HCT116 (cell line): ENCODE measurements around the gene ARHGAP12. TPM values are rescaled to one million over a fixed set of nuclear protein-coding genes. Genes with fewer than 3 reads are reported as not detected.

Source experiments
- ATAC-seq: fragments of 200-7000 bp; cut with Tn5 transposase; 2 replicates; pipeline ENCODE4 v1.9.1; 2020; ENCODE audit warnings: mild to moderate bottlenecking, moderate library complexity
- BruUV-seq: library from RNA; stranded (reverse); fragments of 400-500 nt; replicated peaks from 2 replicates; lab custom pipeline; 2021; lab: Mats Ljungman, UMichigan
- CTCF ChIA-PET: fragments of 300-600 bp; sonication (Branson Sonifier 250); formaldehyde crosslinking; loops from one replicate; lab custom pipeline; 2021; ENCODE audit warnings: antibody characterized with exemption; lab: Charles Lee
- POLR2A ChIA-PET: fragments of 300-600, 350-600 bp; sonication (Branson Sonifier 250); formaldehyde crosslinking; loops from one replicate; lab custom pipeline; 2021; ENCODE audit warnings: antibody characterized with exemption; lab: Charles Lee
- RAD21 ChIA-PET, 2 experiments: fragments of 300-600 bp; sonication (Branson Sonifier 250); formaldehyde crosslinking; loops; one replicate each; lab custom pipeline; 2023; ENCODE audit warnings: low total read pairs in 2 of 2; ENCODE audit not compliant: uncharacterized antibody in 2 of 2, unreplicated experiment in 2 of 2, low non-redundant PET in 1 of 2; lab: Charles Lee
- DNase-seq: peaks from one replicate; pipeline ENCODE4 v3.0.0-alpha.2; 2010; ENCODE audit warnings: low read depth, low spot score
- H2AFZ ChIP-seq: fragments of 200-600 bp; shearing (Covaris generic), sonication (generic); 2 replicates; pipeline ENCODE4 v1.6.1; 2017; ENCODE audit warnings: low read depth, mixed run types, mixed read lengths, antibody characterized with exemption, low read length; ENCODE audit not compliant: poor library complexity, severe bottlenecking
- H3K27ac ChIP-seq: 2 replicates; pipeline ENCODE4 v1.5.1; 2012; ENCODE audit warnings: low read depth, low read length
- H3K27me3 ChIP-seq: fragments of 200-600 bp; sonication (generic); 2 replicates; pipeline ENCODE4 v1.6.1; 2016; ENCODE audit warnings: mixed run types, low read length, mixed read lengths; ENCODE audit not compliant: insufficient read depth
- H3K36me3 ChIP-seq, 2 experiments: fragments of 200-500 bp in 1 of 2; fragments of 200-600 bp in 1 of 2; sonication (Bioruptor generic) in 1 of 2; sonication (generic) in 1 of 2; 2 replicates each; pipeline versions ENCODE4 v1.5.1 to v1.6.1; 2014 to 2016; ENCODE audit warnings: low read length in 2 of 2, inconsistent platforms in 1 of 2, mixed read lengths in 1 of 2, mixed run types in 1 of 2; ENCODE audit not compliant: insufficient read depth in 2 of 2, control insufficient read depth in 1 of 2
- H3K4me1 ChIP-seq, 2 experiments: fragments of 200-600 bp in 1 of 2; sonication (generic) in 1 of 2; 2 replicates each; pipeline versions ENCODE4 v1.5.1 to v1.6.1; 2012 to 2017; ENCODE audit warnings: low read length in 2 of 2, inconsistent platforms in 1 of 2, mild to moderate bottlenecking in 1 of 2, mixed read lengths in 1 of 2, mixed run types in 1 of 2, moderate library complexity in 1 of 2; ENCODE audit not compliant: insufficient read depth in 2 of 2, control insufficient read depth in 1 of 2
- H3K4me2 ChIP-seq: fragments of 200-600 bp; sonication (generic); 2 replicates; pipeline ENCODE4 v1.6.1; 2017; ENCODE audit warnings: mixed run types, low read length, mixed read lengths
- H3K4me3 ChIP-seq, 2 experiments: fragments of 200-600 bp in 1 of 2; sonication (generic) in 1 of 2; replicated peaks in 1 of 2; 2 replicates each; pipeline ENCODE4 v1.5.1; 2011 to 2016; ENCODE audit warnings: low read length in 2 of 2, control low read depth in 1 of 2, low read depth in 1 of 2, mild to moderate bottlenecking in 1 of 2, mixed read lengths in 1 of 2, mixed run types in 1 of 2
- H3K79me2 ChIP-seq: fragments of 200-600 bp; sonication (generic); 2 replicates; pipeline ENCODE4 v1.6.1; 2017; ENCODE audit warnings: mild to moderate bottlenecking, mixed run types, low read length, moderate library complexity, mixed read lengths; ENCODE audit not compliant: insufficient read depth
- H3K9ac ChIP-seq: fragments of 200-600 bp; sonication (generic); 2 replicates; pipeline ENCODE4 v1.6.1; 2016; ENCODE audit warnings: low read length, mixed read lengths
- H3K9me2 ChIP-seq: fragments of 200-600 bp; sonication (generic), shearing (Covaris generic); 2 replicates; pipeline ENCODE4 v1.6.1; 2017; ENCODE audit warnings: mixed run types, mild to moderate bottlenecking, moderate library complexity; ENCODE audit not compliant: insufficient read depth
- H3K9me3 ChIP-seq, 2 experiments: fragments of 200-500 bp in 1 of 2; fragments of 200-600 bp in 1 of 2; sonication (Bioruptor generic) in 1 of 2; sonication (generic) in 1 of 2; 2 replicates each; pipeline ENCODE4 v1.6.1; 2014 to 2017; ENCODE audit warnings: low read length in 2 of 2, mixed read lengths in 2 of 2, inconsistent platforms in 1 of 2, low read depth in 1 of 2, mild to moderate bottlenecking in 1 of 2, mixed run types in 1 of 2, moderate library complexity in 1 of 2; ENCODE audit not compliant: control insufficient read depth in 1 of 2, insufficient read depth in 1 of 2
- H4K20me1 ChIP-seq: fragments of 200-600 bp; sonication (generic), shearing (Covaris generic); 2 replicates; pipeline ENCODE4 v1.6.1; 2017; ENCODE audit warnings: mixed run types, mild to moderate bottlenecking, moderate library complexity; ENCODE audit not compliant: insufficient read depth
- CBX3 ChIP-seq: IDR thresholded peaks from 2 replicates; pipeline ENCODE4 v1.6.1; 2012; ENCODE audit warnings: low read depth
- CEBPB ChIP-seq: IDR thresholded peaks from 2 replicates; pipeline ENCODE4 v1.6.1; 2012; ENCODE audit warnings: low read depth
- ELF1 ChIP-seq: IDR thresholded peaks from 2 replicates; pipeline ENCODE4 v1.6.1; 2012; ENCODE audit warnings: low read depth, borderline replicate concordance
- EZH2 ChIP-seq: fragments of 200-600 bp; sonication (generic); IDR thresholded peaks from 2 replicates; pipeline ENCODE4 v1.6.1; 2017; ENCODE audit warnings: antibody characterized with exemption, mixed run types
- EZH2phosphoT487 ChIP-seq: fragments of 200-600 bp; IDR thresholded peaks from 2 replicates; pipeline ENCODE4 v1.6.1; 2018; ENCODE audit warnings: antibody characterized with exemption, borderline replicate concordance
- JUND ChIP-seq: IDR thresholded peaks from 2 replicates; pipeline ENCODE4 v1.6.1; 2012
- POLR2A ChIP-seq: IDR thresholded peaks from 2 replicates; pipeline ENCODE4 v1.7.0; 2011; ENCODE audit warnings: borderline replicate concordance; ENCODE audit not compliant: insufficient read depth, insufficient read length; ENCODE audit errors: extremely low read depth
- POLR2AphosphoS5 ChIP-seq: IDR thresholded peaks from 2 replicates; pipeline ENCODE4 v1.6.1; 2011; ENCODE audit warnings: mild to moderate bottlenecking, low read depth, low read length, moderate library complexity
- REST ChIP-seq: IDR thresholded peaks from 2 replicates; pipeline ENCODE4 v1.6.1; 2012; ENCODE audit warnings: low read depth
- SRF ChIP-seq: IDR thresholded peaks from 2 replicates; pipeline ENCODE4 v1.6.1; 2012; ENCODE audit warnings: low read depth
- YY1 ChIP-seq: IDR thresholded peaks from 2 replicates; pipeline ENCODE4 v1.6.1; 2011; ENCODE audit warnings: low read length, low read depth, moderate library complexity, mild to moderate bottlenecking; ENCODE audit not compliant: insufficient replicate concordance; ENCODE audit errors: extremely low read depth
- ZFX ChIP-seq: fragments of 450-650 bp; IDR thresholded peaks from 2 replicates; pipeline ENCODE4 v1.6.1; 2017
- intact Hi-C: fragments of 100-400 bp; cut with micrococcal nuclease; formaldehyde crosslinking; loops from 2 replicates; pipeline ENCODE4 v1.10.0; 2022
- total RNA-seq: library from RNA; stranded (reverse); gene quantifications from one replicate; pipeline ENCODE4 v1.2.1, GENCODE V29; 2021; ENCODE audit not compliant: unreplicated experiment
- TF ChIP-seq, protein P1 (sequence below): IDR thresholded peaks from 2 replicates; pipeline ENCODE4 v1.6.1; 2012
- TF ChIP-seq, protein P2 (sequence below): IDR thresholded peaks from 2 replicates; pipeline ENCODE4 v1.6.1; 2011; ENCODE audit warnings: mild to moderate bottlenecking, low read length, moderate library complexity; ENCODE audit not compliant: insufficient replicate concordance; ENCODE audit errors: extremely low read depth

ARHGAP12 gene
- total RNA-seq, 1 experiment from 2014 or later = 80.3 TPM

DNA sequence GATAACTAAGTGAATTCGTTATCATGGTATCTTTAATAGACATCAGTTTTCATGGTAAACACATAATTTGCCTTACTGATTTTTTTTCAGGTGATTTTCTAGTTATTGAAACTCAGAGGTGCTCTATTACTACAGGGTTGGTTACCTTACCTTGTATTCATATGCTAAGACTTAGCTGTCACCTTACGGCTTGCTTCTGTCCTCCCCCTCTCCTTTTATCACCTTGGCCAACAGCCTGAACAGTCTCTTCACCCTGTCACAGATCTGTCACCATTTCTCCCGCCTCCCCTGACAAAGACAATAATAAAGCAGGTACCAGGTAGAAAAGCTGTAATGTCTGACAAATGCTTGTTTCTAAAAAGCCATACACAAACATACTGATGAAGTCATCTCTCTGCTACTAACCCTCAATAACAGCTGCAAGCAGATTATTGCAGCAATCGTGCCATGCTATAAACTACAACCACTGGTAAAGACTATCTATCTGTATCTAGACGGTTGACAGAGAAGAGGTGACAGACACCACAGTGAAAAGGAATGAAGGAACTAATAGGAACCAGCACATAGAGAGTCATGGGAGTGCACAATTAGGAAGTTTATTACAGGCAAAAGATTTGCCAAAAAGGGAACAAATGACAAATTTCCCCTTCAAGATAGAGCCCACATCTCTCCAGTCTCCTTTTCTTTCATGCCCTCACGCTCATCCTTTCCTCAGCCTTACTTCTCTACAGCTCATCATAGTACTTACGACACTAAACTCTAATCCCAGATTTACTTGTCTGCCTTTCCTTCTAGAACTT, 57.2 kb downstream of the ARHGAP12 start:
- CTCF ChIA-PET = interaction anchor here (1.1 kb wide), 1 partner anchor 9 kb away, joined by 3 read pairs; no protein-coding TSS in a partner anchor
- Histone ChIP-seq H3K4me1 (peaks cover 50 to 92% of the 10 kb centered on the region in 2 experiments), H3K79me2 (peaks cover 100% of the 10 kb centered on the region), H3K4me2 (peak overlapping the region; percentile 36; the same call in 1 of the 2 replicates), H3K9me2 (no peaks in the 10 kb centered on the region), H3K27me3 (no peaks in the 10 kb centered on the region), H3K27ac (no peak overlapping the region), H3K9me3 (no peaks in the 10 kb centered on the region), H3K36me3 (no peaks in the 10 kb centered on the region), H2AFZ (no peak overlapping the region), H4K20me1 (no peaks in the 10 kb centered on the region), H3K9ac (peak overlapping the region; percentile 21; the same call in 1 of the 2 replicates), H3K4me3 (no peak overlapping the region)
- intact Hi-C loops = no loop called here
- RAD21 ChIA-PET = no interaction called here
- no peak for TF ChIP-seq ELF1
- BruUV-seq = no TSS peak
- no peak for ATAC-seq
- POLR2A ChIA-PET = no interaction called here
- no peak for DNase-seq

GRCh38 chr10:31867646-31868045, 61.0 kb downstream of the ARHGAP12 start:
- Histone ChIP-seq H3K36me3 (no peaks in the 10 kb centered on the region), H3K4me2 (peak overlapping the region; percentile 65), H4K20me1 (no peaks in the 10 kb centered on the region), H3K9me2 (no peaks in the 10 kb centered on the region), H3K79me2 (peaks cover 100% of the 10 kb centered on the region), H3K4me1 (peaks cover 65 to 98% of the 10 kb centered on the region in 2 experiments), H3K27me3 (no peaks in the 10 kb centered on the region), H3K27ac (peak overlapping the region; percentile 63; the same call in 1 of the 2 replicates), H2AFZ (no peak overlapping the region), H3K9ac (peak overlapping the region; percentile 22; the same call in 1 of the 2 replicates), H3K4me3 (no peak overlapping the region), H3K9me3 (no peaks in the 10 kb centered on the region)
- intact Hi-C loops = loop anchor here (10.0 kb wide), 1 partner anchor 337 kb away; no protein-coding TSS in a partner anchor
- DNase-seq (no peak), ATAC-seq (no peak)
- ChIA-PET POLR2A (no interaction called here), CTCF (no interaction called here), RAD21 (no interaction called here)
- no TSS peak for BruUV-seq
- TF ChIP-seq JUND (no peak), CBX3 (peak; percentile 53; the same call in 1 of the 2 replicates), REST (no peak), POLR2AphosphoS5 (no peak), YY1 (no peak), EZH2 (no peak), EZH2phosphoT487 (no peak), SRF (no peak), POLR2A (no peak), CEBPB (peak; percentile 86), ZFX (no peak)
- TF ChIP-seq, protein P1, sequence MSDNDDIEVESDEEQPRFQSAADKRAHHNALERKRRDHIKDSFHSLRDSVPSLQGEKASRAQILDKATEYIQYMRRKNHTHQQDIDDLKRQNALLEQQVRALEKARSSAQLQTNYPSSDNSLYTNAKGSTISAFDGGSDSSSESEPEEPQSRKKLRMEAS = no peak
- TF ChIP-seq, protein P2, sequence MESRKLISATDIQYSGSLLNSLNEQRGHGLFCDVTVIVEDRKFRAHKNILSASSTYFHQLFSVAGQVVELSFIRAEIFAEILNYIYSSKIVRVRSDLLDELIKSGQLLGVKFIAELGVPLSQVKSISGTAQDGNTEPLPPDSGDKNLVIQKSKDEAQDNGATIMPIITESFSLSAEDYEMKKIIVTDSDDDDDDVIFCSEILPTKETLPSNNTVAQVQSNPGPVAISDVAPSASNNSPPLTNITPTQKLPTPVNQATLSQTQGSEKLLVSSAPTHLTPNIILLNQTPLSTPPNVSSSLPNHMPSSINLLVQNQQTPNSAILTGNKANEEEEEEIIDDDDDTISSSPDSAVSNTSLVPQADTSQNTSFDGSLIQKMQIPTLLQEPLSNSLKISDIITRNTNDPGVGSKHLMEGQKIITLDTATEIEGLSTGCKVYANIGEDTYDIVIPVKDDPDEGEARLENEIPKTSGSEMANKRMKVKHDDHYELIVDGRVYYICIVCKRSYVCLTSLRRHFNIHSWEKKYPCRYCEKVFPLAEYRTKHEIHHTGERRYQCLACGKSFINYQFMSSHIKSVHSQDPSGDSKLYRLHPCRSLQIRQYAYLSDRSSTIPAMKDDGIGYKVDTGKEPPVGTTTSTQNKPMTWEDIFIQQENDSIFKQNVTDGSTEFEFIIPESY = no peak
